ENCODE measurements around the gene PLA2G6. TPM values are rescaled to one million over a fixed set of nuclear protein-coding genes. Genes with fewer than 3 reads are reported as not detected.

The PLA2G6 gene
- total and polyA plus RNA-seq, 2 of the 13 experiments (the other 11 are each of a cell fraction or from before 2014, with no cell fraction given), result 4.8 to 11.5 TPM

DNA sequence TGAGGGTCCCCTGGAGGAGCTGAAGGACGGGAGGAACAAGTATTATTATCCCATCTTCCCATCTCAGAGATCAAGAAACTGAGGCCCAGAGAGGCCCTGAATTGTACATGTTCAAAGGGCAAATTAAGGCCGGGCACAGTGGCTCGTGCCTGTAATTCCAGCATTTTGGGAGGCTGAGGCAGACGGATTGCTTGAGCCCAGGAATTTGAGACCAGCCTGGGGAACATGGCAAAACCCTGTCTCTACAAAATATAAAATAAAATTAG, 8.1 kb downstream of the PLA2G6 start:
- no peak overlapping the region for H3K9ac ChIP-seq (ENCODE audit: insufficient read depth, low read depth, low read length)
- H3K4me2 ChIP-seq (ENCODE audit: low read depth, low read length), result no peak overlapping the region
- ATAC-seq (no peak), DNase-seq (ENCODE audit: low spot score) (no peak), FAIRE-seq (no peak)
- POLR2A ChIA-PET, result interaction anchor here (0.6 kb wide), 1 partner anchor 105 kb away, joined by 3 read pairs; no protein-coding TSS in a partner anchor
- no peak overlapping the region for H2AFZ ChIP-seq (ENCODE audit: low read length)
- H3K4me1 ChIP-seq (ENCODE audit: insufficient read depth, low read length), result peaks cover 46% of the 10 kb centered on the region
- H3K9me3 ChIP-seq (ENCODE audit: low read length), result no peaks in the 10 kb centered on the region
- in situ Hi-C loops (cut with HindIII; ENCODE audit: extremely low pct_ligation_motif_present, low pct_unique_long_range_greater_than_20kb), result no loop called here
- BruUV-seq (replicated peaks), result no TSS peak
- intact Hi-C loops (cut with micrococcal nuclease; ENCODE audit: unreplicated experiment), result no loop called here
- no peak overlapping the region for H3K4me3 ChIP-seq (replicated peaks in 1 of 3; ENCODE audit: insufficient read depth in 1 of 3, low read depth in 2 of 3, low read length in 3 of 3)
- H3K79me2 ChIP-seq (ENCODE audit: insufficient read depth, low read length), result no peaks in the 10 kb centered on the region
- CTCF ChIA-PET (ENCODE audit: low intra/inter-chr PET ratio, low total read pairs), result no interaction called here
- H3K36me3 ChIP-seq (replicated peaks in 1 of 2; ENCODE audit: control insufficient read depth in 1 of 2, insufficient read depth in 2 of 2, low read length in 2 of 2), result no peaks in the 10 kb centered on the region
- WGBS (ENCODE audit: low lambda C conversion rate), result 92% methylated on average over 4 of the region's 4 CpGs
- TF ChIP-seq FOXM1 (CRISPR knock-in tag; IDR thresholded peaks at IDR 0.05) (no peak), ZNF629 (CRISPR knock-in tag; conservative IDR thresholded peaks at IDR 0.05) (peak; percentile 81), HOXA5 (CRISPR knock-in tag; IDR thresholded peaks at IDR 0.05) (no peak)
- TF ChIP-seq, protein P1, sequence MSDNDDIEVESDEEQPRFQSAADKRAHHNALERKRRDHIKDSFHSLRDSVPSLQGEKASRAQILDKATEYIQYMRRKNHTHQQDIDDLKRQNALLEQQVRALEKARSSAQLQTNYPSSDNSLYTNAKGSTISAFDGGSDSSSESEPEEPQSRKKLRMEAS (IDR thresholded peaks at IDR 0.05), result no peak
- TF ChIP-seq, protein P2, sequence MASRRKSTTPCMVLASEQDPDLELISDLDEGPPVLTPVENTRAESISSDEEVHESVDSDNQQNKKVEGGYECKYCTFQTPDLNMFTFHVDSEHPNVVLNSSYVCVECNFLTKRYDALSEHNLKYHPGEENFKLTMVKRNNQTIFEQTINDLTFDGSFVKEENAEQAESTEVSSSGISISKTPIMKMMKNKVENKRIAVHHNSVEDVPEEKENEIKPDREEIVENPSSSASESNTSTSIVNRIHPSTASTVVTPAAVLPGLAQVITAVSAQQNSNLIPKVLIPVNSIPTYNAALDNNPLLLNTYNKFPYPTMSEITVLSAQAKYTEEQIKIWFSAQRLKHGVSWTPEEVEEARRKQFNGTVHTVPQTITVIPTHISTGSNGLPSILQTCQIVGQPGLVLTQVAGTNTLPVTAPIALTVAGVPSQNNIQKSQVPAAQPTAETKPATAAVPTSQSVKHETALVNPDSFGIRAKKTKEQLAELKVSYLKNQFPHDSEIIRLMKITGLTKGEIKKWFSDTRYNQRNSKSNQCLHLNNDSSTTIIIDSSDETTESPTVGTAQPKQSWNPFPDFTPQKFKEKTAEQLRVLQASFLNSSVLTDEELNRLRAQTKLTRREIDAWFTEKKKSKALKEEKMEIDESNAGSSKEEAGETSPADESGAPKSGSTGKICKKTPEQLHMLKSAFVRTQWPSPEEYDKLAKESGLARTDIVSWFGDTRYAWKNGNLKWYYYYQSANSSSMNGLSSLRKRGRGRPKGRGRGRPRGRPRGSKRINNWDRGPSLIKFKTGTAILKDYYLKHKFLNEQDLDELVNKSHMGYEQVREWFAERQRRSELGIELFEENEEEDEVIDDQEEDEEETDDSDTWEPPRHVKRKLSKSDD (CRISPR knock-in tag; IDR thresholded peaks at IDR 0.05; ENCODE audit: low read depth), result no peak
- no peaks in the 10 kb centered on the region for H3K27me3 ChIP-seq (ENCODE audit: control insufficient read depth in 1 of 2, insufficient read depth in 2 of 2, low read length in 2 of 2)
- no peaks in the 10 kb centered on the region for H4K20me1 ChIP-seq (ENCODE audit: insufficient read depth, low read length)
- H3K27ac ChIP-seq (ENCODE audit: extremely low read length, insufficient read depth, low read length), result no peak overlapping the region
